Stimulated activated CD4-positive, alpha-beta T cell treated with anti-CD3 and anti-CD28 coated beads, TNF-alpha, amount 100 ng/mL, for 24 hours (primary cell): ENCODE measurements around the gene SMYD4.
"Not testable (repeated sequence)": the region's sequence is repeated elsewhere in the genome, so short reads cannot be mapped to it uniquely, and the experiment has no call there.

Experiments used
- DNase-seq, 3 experiments: peaks; one replicate each; pipeline ENCODE4 v3.0.0-alpha.2; 2020; ENCODE audit warnings: low read depth in 3 of 3

Gene SMYD4

DNA sequence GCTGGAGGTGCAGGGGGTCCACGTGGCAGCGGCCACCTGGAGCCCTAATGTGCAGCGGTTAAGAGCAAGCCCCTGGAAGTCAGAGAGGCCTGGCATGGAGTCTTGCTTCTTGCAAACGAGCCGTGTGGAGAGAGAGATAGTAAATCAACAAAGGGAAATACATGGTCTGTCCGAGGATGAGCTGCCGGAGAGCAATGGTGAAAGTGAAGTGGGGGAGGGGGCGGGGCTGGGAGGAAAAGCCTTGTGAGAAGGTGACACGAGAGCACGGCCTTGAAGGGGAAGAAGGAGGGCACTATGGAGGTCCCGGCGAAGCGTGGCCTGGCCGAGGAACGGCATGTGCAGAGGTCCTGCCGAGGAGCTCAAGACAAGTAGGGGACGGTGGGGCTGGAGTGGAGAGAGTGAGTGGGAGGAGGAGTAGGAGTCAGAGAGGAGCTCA is 73.9 kb downstream of the SMYD4 start:
- DNase-seq: no peak

DNA sequence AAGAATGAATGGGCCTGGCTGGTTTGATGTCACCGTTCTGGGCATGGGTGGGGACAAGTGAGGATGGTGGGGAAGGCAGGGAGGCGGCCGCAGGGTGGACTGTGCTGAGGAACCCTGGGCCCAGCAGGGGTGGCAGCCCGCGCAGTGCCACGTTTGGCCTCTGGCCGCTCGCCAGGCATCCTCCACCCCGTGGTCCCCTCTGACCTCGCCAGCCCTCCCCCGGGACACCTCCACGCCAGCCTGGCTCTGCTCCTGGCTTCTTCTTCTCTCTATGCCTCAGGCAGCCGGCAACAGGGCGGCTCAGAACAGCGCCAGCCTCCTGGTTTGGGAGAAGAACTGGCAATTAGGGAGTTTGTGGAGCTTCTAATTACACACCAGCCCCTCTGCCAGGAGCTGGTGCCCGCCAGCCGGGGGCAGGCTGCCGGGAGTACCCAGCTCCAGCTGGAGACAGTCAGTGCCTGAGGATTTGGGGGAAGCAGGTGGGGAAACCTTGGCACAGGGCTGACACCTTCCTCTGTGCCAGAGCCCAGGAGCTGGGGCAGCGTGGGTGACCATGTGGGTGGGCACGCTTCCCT is 74.4 kb downstream of the SMYD4 start:
- no peak for DNase-seq

GRCh38 chr17:1754430-1755112 is 75.1 kb downstream of the SMYD4 start:
- no peak for DNase-seq

DNA sequence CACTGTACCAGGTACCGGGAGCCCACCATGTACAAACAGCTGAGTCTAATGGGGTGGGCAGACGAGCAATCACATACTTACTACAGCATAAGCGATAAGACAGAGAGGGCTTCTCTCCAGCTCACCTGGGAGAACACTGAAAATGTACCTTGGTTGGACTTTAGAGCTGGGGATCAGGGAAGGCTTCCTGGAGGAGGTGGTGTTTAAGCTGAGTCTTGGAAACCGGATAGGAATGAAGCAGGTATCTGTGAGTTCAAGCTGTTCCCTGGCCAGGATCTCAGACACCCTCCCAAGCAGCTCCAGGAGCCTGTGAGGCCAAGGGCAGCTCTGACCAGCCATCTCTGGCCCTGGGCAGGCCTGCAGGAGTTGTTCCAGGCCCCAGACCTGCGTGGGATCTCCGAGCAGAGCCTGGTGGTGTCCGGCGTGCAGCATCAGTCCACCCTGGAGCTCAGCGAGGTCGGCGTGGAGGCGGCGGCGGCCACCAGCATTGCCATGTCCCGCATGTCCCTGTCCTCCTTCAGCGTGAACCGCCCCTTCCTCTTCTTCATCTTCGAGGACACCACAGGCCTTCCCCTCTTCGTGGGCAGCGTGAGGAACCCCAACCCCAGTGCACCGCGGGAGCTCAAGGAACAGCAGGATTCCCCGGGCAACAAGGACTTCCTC is 75.8 kb downstream of the SMYD4 start:
- no peak for DNase-seq

DNA sequence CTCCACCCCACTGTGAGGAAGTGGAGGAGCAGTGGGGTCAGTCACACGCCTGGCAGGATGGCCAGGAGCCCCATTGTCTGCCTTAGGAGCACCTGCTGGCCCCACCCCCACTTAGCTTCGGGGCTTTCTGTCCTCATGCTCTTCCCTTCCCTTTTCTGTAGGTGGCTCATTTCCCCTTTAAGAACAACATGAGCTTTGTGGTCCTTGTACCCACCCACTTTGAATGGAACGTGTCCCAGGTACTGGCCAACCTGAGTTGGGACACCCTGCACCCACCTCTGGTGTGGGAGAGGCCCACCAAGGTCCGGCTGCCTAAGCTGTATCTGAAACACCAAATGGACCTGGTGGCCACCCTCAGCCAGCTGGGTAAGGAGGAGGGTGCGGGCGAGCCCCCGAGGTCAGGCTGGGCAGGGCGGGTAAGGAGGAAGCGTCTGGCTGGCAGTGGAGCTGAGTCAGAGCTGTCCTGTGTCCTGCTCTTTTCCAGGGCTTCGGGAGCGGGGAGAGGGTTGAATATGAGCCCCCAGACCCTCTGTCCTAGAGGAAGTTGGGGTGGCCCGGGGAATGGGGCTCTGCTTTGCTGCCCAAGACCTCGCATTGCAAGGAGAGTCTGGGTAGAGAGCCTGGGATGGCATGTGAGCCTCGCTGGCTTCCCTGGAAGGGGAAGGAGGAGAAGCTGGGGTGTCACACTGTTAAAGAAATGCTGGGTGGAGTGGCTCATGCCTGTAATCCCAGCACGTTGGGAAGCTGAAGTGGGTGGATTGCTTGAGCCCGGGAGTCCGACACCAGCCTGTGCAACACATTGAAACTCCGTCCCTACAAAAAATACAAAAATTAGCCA is 77.1 kb downstream of the SMYD4 start:
- DNase-seq: no peak

DNA sequence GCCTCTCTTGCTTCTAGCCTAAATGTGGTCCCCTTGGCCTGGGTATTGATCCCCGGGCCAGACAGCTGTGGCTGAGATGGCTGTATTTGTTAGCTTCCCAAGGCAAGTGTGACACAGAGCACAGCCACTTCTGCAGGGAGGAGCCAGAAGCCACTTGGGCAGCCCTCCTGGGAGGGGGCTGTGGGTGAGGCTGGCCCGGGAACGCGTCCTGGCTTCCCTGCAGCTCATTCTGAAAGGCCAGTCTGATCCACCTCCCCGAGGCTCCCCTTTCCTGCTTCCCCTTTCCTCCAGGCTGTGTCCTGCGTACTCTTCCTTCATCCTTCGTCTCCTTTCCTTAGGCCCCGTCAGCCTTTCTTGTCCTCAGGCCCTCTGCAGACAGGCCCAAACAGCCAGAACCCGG is 79.1 kb downstream of the SMYD4 start:
- DNase-seq: no peak

DNA sequence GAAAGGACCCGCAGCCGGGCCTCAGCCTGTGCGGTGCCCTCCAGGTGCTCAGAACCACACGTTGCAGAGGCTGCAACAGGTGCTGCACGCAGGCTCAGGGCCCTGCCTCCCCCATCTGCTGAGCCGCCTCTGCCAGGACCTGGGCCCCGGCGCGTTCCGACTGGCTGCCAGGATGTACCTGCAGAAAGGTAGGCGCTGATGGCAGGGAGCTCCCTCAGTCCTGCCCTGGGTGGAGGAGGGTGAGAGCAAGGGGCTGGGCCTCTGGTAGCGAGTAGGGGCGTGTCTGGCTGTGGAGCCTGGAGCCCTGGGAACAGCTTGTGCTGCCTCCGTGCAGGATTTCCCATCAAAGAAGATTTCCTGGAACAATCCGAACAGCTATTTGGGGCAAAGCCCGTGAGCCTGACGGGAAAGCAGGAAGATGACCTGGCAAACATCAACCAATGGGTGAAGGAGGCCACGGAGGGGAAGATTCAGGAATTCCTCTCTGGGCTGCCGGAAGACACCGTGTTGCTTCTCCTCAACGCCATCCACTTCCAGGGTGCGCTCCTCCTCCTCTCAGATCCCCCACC is 82.6 kb downstream of the SMYD4 start:
- DNase-seq: no peak

GRCh38 chr17:1745513-1746020 is 84.1 kb downstream of the SMYD4 start:
- DNase-seq: no peak

DNA sequence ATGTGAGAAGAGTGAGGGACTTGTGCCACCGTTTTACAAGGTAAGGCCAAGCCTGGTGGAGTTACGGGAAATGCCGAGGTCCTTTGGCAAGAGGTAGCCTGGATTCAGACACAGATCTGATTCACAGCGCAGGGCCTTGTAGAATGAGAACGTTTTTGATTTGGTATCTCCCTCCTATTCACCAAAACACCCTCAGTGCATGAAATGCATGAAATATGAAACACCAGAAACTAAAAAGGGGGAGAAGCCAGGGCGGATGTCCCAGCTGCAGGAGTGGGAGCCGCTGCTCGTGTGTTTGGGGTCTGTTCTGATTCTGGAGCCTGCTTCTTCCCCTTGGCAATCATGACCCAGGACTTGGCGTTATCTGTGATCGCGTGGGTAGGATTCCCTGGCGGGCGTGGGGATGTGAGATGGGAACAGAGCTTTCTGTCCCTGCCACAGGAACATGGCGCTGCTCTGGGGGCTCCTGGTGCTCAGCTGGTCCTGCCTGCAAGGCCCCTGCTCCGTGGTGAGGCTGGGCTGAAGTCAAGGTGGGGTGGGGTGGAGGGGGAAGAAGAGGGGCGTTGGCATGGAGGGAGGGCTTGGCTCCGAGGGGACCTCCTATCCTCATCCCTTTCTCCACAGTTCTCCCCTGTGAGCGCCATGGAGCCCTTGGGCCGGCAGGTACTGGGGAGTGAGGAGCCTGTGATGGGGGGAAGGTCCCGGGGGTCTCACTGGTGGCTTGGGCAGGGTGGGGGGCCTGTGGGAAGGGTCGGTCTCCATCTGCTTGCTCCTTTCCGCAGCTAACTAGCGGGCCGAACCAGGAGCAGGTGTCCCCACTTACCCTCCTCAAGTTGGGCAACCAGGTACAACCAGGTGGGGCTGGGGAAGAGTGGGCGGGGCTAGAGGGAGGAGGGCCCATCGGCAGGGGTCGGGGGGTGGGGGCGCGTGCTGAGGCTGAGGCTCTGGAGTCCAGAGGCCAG is 84.9 kb downstream of the SMYD4 start:
- DNase-seq: no peak

DNA sequence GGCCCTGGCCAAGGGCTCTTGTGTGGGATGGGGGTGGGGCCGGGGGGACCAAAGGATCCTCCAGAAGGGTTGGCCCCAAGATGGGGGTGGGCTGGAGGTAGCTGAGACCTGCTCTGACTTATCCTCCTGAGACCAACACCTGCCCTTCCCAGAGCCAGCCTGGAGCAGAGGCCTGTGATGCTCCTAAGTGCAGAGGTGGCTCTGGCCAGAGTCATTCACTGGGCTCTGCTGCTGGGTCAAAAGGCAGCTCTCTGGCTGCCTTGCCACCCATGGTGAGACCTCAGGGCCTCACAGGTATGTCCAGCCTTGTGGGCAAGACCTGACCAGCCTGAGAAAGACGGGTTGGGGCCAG is 86.6 kb downstream of the SMYD4 start:
- no peak for DNase-seq

GRCh38 chr17:1742371-1743087 is 87.2 kb downstream of the SMYD4 start, which contains the start of gene SERPINF2:
SERPINF2 (plus strand) TSS chr17:1742871; CDS start chr17:1744996, 2,125 bp downstream.
- no peak for DNase-seq

- not testable (repeated sequence) for DNase-seq
These were observed 87.8 kb downstream of the SMYD4 start for GRCh38 chr17:1741899-1742298.

DNA sequence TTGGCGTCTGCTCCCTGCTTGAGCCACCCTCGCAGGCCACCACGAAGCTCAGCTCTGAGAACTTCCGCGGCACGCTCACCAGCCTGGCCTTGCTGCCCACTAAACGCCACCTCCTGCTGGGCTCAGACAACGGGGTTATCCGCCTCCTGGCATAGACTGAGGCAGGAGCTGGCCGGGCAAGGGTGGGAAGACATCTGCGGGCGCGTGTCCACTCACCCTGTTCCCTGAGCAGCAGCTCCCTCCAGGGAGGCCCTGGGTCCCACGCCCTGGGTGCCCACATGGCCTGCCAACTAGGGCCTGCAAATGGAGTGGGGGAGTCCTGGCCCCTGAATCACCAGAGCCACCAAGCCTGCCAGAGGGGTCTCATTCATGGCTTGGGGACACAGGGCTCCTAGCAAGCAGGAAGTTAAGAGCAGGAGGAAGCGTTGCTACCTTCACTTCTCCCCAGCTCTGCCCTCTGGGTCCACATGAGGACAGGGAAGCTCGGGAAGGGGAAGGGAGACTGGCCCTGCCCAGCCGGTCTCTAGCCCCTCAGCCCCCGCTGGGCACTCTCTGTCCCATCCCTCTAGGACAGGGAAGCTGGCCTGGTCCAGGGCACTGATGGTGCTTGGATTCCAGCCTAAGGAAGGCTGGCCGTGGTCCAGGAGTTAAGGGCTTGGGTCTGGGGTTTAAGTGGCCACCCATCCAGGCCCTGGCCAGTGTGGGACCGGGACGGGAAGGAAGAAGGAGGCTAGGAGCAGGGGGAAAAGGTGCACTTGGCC is 92.0 kb downstream of the SMYD4 start:
- DNase-seq: no peak

DNA sequence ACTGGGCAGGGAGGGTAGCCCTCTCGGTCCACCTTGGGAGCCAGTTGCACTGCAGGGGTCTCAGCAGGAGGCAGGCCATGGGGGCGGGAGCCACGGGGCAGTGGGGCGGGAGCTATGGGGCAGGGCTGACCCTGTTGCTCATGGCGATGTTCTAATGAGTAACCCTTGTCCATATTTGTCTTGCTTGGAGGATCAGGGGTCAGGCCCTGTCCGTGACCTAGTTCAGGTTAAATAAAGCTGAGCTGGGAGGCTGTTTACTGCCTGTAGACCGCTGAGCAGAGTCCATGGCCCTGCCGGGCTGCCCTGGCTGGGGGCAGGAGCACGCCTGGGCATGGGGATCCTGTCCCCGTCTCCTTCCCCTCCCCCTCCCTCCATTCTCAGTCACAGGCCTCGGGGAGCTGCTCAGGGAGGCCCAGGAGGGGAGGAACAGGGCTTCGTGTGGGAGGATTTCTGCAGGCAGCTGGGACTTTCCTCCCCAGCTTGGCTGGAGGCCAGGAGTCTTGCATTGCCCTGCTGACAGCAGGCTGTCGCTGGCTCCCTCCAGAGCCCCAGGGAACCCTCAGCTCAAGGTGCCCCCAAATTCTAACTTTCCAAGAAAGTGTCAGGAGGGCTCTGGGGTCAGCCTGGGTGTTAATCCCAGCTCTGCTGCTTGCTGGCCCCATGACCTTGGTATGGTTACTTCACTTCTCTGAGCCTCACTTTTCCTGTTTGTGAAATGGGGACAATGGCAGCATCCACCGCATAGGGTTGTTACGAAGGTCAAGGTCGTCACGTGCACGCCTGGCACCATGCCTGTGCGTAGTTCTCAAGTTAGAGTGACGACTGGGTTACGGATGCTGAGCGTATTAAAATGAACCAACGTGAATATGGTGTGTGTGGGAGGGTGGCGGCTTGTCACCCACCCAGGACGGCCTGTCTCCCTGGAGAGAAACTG is 93.1 kb downstream of the SMYD4 start:
- DNase-seq: peak in 2 of 3 experiments; percentile 38 to 64

- DNase-seq: no peak
These were observed 93.8 kb downstream of the SMYD4 start for GRCh38 chr17:1735834-1736347.

GRCh38 chr17:1735418-1735817 is 94.3 kb downstream of the SMYD4 start:
- no peak for DNase-seq

DNA sequence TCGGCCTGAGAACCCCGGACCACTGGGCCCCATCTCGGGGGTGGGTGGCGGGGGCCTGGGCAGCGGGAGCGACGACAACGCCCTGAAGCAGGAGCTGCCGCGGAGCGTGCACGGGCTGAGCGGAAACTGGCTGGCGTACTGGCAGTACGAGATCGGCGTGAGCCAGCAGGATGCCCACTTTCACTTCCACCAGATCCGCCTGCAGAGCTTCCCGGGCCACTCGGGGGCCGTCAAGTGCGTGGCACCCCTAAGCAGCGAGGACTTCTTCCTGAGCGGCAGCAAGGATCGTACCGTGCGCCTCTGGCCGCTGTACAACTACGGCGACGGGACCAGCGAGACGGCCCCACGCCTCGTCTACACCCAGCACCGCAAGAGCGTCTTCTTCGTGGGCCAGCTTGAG is 95.9 kb downstream of the SMYD4 start:
- DNase-seq: no peak

DNA sequence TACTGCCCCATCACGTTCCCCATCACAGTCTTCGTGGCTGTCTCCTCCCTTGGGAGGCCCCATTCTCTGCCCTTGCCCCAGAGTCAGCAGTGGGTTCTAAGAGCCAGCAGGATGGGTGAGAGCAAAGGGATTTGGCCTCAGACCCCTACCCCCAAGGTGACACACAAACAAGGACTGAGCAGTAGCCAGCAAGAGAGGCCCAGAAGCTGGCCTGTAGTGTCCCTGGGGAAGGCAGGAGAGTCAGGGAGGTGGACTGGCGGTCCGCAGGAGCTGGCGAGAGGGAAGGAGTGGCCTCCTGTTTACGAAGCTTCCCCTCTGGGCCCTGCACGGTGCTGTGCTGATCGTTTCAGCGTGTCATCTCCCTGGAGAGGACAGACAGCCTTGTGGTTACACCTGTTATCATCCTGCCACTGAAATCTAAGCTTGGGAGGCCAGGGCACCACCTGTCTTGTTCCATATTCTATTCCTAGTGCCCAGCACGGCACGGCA is 96.8 kb downstream of the SMYD4 start:
- DNase-seq: no peak
